Skeletal muscle satellite cell (primary cell): ENCODE results near the gene RAD51AP2. TPM values are rescaled to one million over a fixed set of nuclear protein-coding genes. Genes with fewer than 3 reads are reported as not detected.
"Not testable (repeated sequence)": the region's sequence is repeated elsewhere in the genome, so short reads cannot be mapped to it uniquely, and the experiment has no call there.

Source experiments
- H3K27me3 ChIP-seq: 2 replicates; pipeline ENCODE4 v1.7.0; 2013; ENCODE audit warnings: low read length; ENCODE audit not compliant: control insufficient read depth, insufficient read depth
- H3K36me3 ChIP-seq: 2 replicates; pipeline ENCODE4 v1.7.0; 2013; ENCODE audit warnings: mild to moderate bottlenecking, control low read depth, low read length; ENCODE audit not compliant: insufficient read depth
- H3K4me1 ChIP-seq: 2 replicates; pipeline ENCODE4 v1.7.0; 2013; ENCODE audit warnings: low read length; ENCODE audit not compliant: control insufficient read depth, insufficient read depth
- H3K4me2 ChIP-seq: 2 replicates; pipeline ENCODE4 v1.7.0; 2013; ENCODE audit warnings: mild to moderate bottlenecking, low read length
- H3K4me3 ChIP-seq: 2 replicates; pipeline ENCODE4 v1.7.0; 2013; ENCODE audit warnings: low read length
- H3K9ac ChIP-seq: 2 replicates; pipeline ENCODE4 v1.7.0; 2013; ENCODE audit warnings: mild to moderate bottlenecking, low read depth, low read length, moderate library complexity
- H3K9me3 ChIP-seq: replicated peaks from 2 replicates; pipeline ENCODE4 v1.7.0; 2013; ENCODE audit warnings: mild to moderate bottlenecking, control low read depth, low read length
- total RNA-seq: library from RNA; depleted of rRNA; stranded (reverse); fragments of >200 nt; gene quantifications from 2 replicates; pipeline ENCODE4 v1.2.3, GENCODE V29; 2012; rRNA removed

The RAD51AP2 gene
- not detected in 2 replicates for total RNA-seq

GRCh38 chr2:17518212-17519154, at the start of gene RAD51AP2:
TSS of gene RAD51AP2 (minus strand) at chr2:17518440. CDS start at chr2:17518415, 25 bp downstream.
- H3K4me3 ChIP-seq = peak within 1 kb of the TSS; percentile 86

GRCh38 chr2:17565726-17566125, 47.5 kb upstream of the RAD51AP2 start:
- not testable (repeated sequence) for H3K4me1 ChIP-seq, H3K4me2 ChIP-seq, H3K4me3 ChIP-seq, H3K36me3 ChIP-seq, H3K9me3 ChIP-seq, H3K9ac ChIP-seq
- H3K27me3 ChIP-seq = peaks cover 13% of the 10 kb centered on the region

More at GRCh38 chr2:17518212-17519154, at the start of gene RAD51AP2:
- Histone ChIP-seq H3K36me3 (no peaks in the 10 kb centered on the region), H3K4me2 (peak within 1 kb of the TSS; percentile 97), H3K4me1 (peaks cover 6% of the 10 kb centered on the region), H3K9me3 (no peaks in the 10 kb centered on the region), H3K27me3 (peaks cover 18% of the 10 kb centered on the region), H3K9ac (peak within 1 kb of the TSS; percentile 76)

- H3K4me2 ChIP-seq = no peak overlapping the region
- H3K4me3 ChIP-seq = no peak overlapping the region
- no peaks in the 10 kb centered on the region for H3K9me3 ChIP-seq
- no peaks in the 10 kb centered on the region for H3K4me1 ChIP-seq
- H3K36me3 ChIP-seq = no peaks in the 10 kb centered on the region
- H3K27me3 ChIP-seq = peaks cover 15% of the 10 kb centered on the region
- no peak overlapping the region for H3K9ac ChIP-seq
These were observed 40.6 kb upstream of the RAD51AP2 start for GRCh38 chr2:17558878-17559277.

GRCh38 chr2:17558053-17558452, 39.8 kb upstream of the RAD51AP2 start:
- Histone ChIP-seq H3K4me1 (no peaks in the 10 kb centered on the region), H3K27me3 (peaks cover 15% of the 10 kb centered on the region), H3K36me3 (no peaks in the 10 kb centered on the region), H3K9me3 (no peaks in the 10 kb centered on the region), H3K4me3 (no peak overlapping the region), H3K4me2 (no peak overlapping the region), H3K9ac (no peak overlapping the region)

- H3K4me3 ChIP-seq = no peak overlapping the region
- no peaks in the 10 kb centered on the region for H3K36me3 ChIP-seq
- no peak overlapping the region for H3K4me2 ChIP-seq
- H3K9ac ChIP-seq = no peak overlapping the region
- no peaks in the 10 kb centered on the region for H3K4me1 ChIP-seq
- H3K27me3 ChIP-seq = peaks cover 15% of the 10 kb centered on the region
- no peaks in the 10 kb centered on the region for H3K9me3 ChIP-seq
These were observed 39.4 kb upstream of the RAD51AP2 start for GRCh38 chr2:17557596-17557995.

GRCh38 chr2:17555150-17555549, 36.9 kb upstream of the RAD51AP2 start:
- no peaks in the 10 kb centered on the region for H3K9me3 ChIP-seq
- no peak overlapping the region for H3K9ac ChIP-seq
- no peaks in the 10 kb centered on the region for H3K36me3 ChIP-seq
- H3K4me1 ChIP-seq = no peaks in the 10 kb centered on the region
- H3K4me3 ChIP-seq = no peak overlapping the region
- H3K4me2 ChIP-seq = no peak overlapping the region
- H3K27me3 ChIP-seq = peaks cover 3% of the 10 kb centered on the region

- Histone ChIP-seq H3K4me1 (no peaks in the 10 kb centered on the region), H3K4me2 (no peak overlapping the region), H3K4me3 (no peak overlapping the region), H3K9ac (no peak overlapping the region), H3K27me3 (peaks cover 28% of the 10 kb centered on the region), H3K36me3 (no peaks in the 10 kb centered on the region), H3K9me3 (no peaks in the 10 kb centered on the region)
These were observed 32.7 kb upstream of the RAD51AP2 start for GRCh38 chr2:17550907-17551306.

GRCh38 chr2:17547737-17548136, 29.5 kb upstream of the RAD51AP2 start:
- H3K4me1 ChIP-seq = peaks cover 3% of the 10 kb centered on the region
- no peak overlapping the region for H3K4me2 ChIP-seq
- H3K27me3 ChIP-seq = peaks cover 55% of the 10 kb centered on the region
- no peak overlapping the region for H3K9ac ChIP-seq
- H3K9me3 ChIP-seq = no peaks in the 10 kb centered on the region
- no peak overlapping the region for H3K4me3 ChIP-seq
- H3K36me3 ChIP-seq = no peaks in the 10 kb centered on the region

GRCh38 chr2:17547237-17547636, 29.0 kb upstream of the RAD51AP2 start:
- no peak overlapping the region for H3K4me3 ChIP-seq

GRCh38 chr2:17545680-17546613, 27.7 kb upstream of the RAD51AP2 start:
- H3K27me3 ChIP-seq = peaks cover 73% of the 10 kb centered on the region
- H3K4me3 ChIP-seq = no peak overlapping the region
- peaks cover 8% of the 10 kb centered on the region for H3K4me1 ChIP-seq
- no peak overlapping the region for H3K4me2 ChIP-seq
- no peak overlapping the region for H3K9ac ChIP-seq
- no peaks in the 10 kb centered on the region for H3K9me3 ChIP-seq
- no peaks in the 10 kb centered on the region for H3K36me3 ChIP-seq

More at GRCh38 chr2:17547237-17547636, 29.0 kb upstream of the RAD51AP2 start:
- Histone ChIP-seq H3K9ac (no peak overlapping the region), H3K27me3 (peaks cover 60% of the 10 kb centered on the region), H3K4me1 (peaks cover 3% of the 10 kb centered on the region), H3K4me2 (no peak overlapping the region), H3K9me3 (no peaks in the 10 kb centered on the region), H3K36me3 (no peaks in the 10 kb centered on the region)

- Histone ChIP-seq H3K4me2 (no peak overlapping the region), H3K27me3 (peaks cover 84% of the 10 kb centered on the region), H3K4me1 (peaks cover 21% of the 10 kb centered on the region)
These were observed 26.0 kb upstream of the RAD51AP2 start for GRCh38 chr2:17544256-17544655.

More at GRCh38 chr2:17544256-17544655, 26.0 kb upstream of the RAD51AP2 start:
- H3K36me3 ChIP-seq = no peaks in the 10 kb centered on the region
- no peaks in the 10 kb centered on the region for H3K9me3 ChIP-seq
- H3K4me3 ChIP-seq = no peak overlapping the region
- H3K9ac ChIP-seq = no peak overlapping the region
